ENCODE measurements around the gene SYNE1.
"Not testable (repeated sequence)": the region's sequence is repeated elsewhere in the genome, so short reads cannot be mapped to it uniquely, and the experiment has no call there.

SYNE1 gene

DNA sequence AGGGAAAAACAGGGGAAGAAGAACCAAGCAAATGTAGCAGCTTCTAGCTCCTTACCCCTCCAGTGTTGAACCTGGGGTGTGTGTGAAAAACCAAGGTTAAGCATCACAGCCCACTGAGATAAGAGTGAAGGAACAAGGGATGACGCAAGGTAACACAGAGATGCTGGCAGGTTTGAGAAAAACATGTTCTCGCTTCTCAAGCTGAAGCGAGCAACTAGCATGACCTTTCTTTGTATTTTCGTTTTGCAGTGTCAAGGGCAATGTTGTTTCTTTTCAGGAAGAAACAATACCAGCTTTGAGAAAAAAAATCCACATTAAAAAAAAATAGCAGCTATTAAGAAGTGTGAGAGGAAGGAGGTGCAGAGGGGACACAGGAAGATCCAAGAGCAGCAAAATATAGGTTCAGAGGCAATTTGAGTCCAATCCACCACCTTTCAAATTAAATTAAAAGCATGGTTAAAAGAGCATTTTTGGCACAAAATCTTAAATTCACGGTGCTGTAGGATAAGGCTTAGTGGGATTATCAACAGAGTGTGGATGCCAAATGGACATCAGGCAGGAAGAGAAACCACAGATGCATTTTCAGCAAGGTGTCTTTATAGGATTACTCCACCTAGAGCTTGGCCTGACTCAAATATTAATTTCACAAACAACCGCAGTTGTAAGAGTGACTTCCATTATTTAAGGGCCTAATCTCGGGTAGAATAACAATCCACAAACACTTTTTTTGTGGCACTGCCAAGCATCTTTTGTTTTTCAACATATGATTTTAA is 70.9 kb downstream of the SYNE1 start:
- Mint-ChIP-seq H3K9me3 (no peaks in the 10 kb centered on the region), H3K27ac (no peak overlapping the region), H3K4me3 (no peak overlapping the region), H3K4me1 (no peaks in the 10 kb centered on the region), H3K36me3 (ENCODE audit: low read depth) (no peaks in the 10 kb centered on the region), H3K27me3 (no peaks in the 10 kb centered on the region)
- no peak for DNase-seq
- ATAC-seq = no peak

GRCh38 chr6:152563177-152563576 is 74.0 kb downstream of the SYNE1 start:
- DNase-seq = no peak
- H3K36me3 Mint-ChIP-seq (ENCODE audit: low read depth) = no peaks in the 10 kb centered on the region
- peaks cover 2% of the 10 kb centered on the region for H3K27me3 Mint-ChIP-seq
- H3K4me3 Mint-ChIP-seq = no peak overlapping the region
- H3K9me3 Mint-ChIP-seq = peaks cover 6% of the 10 kb centered on the region
- no peak overlapping the region for H3K27ac Mint-ChIP-seq
- no peaks in the 10 kb centered on the region for H3K4me1 Mint-ChIP-seq
- no peak for ATAC-seq

DNA sequence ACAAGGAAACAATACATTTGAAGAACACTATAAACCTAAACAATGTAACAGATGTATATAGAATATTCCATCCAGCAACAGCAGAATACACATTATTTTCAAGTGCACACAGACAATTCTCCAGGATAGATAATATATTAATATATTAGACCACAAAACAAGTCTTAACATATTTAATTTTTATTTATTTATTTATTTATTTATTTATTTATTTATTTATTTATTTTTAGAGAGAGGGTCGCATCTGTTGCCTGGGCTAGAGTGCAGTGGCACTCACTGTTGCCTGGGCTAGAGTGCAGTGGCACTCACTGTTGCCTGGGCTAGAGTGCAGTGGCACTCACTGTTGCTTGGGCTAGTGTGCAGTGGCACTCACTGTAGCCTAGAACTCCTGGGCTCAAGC is 78.4 kb downstream of the SYNE1 start:
- not testable (repeated sequence) for H3K36me3 Mint-ChIP-seq (ENCODE audit: low read depth); H3K27me3 Mint-ChIP-seq; H3K4me1 Mint-ChIP-seq; ATAC-seq; DNase-seq; H3K27ac Mint-ChIP-seq; H3K4me3 Mint-ChIP-seq
- peaks cover 15% of the 10 kb centered on the region for H3K9me3 Mint-ChIP-seq

DNA sequence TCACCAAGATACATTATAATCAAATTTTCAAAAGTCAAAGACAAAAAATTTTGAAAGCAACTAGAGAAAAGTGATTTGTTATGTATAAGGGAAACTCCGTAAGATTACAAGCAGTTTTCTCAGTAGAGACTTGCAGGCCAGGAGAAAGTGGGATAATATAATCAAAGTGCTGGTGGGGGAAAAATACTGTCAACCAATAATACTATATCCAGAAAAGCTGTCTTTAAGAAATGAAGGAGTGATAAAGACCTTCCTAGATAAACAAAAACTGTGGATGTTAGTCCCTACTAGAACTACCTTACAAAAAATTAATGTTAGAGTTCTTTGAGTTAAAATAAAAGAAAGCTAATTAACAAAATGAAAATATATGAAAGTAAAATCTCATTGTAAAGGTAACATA is 79.7 kb downstream of the SYNE1 start:
- H3K36me3 Mint-ChIP-seq (ENCODE audit: low read depth) = no peaks in the 10 kb centered on the region
- no peak for ATAC-seq
- no peak for DNase-seq
- H3K27ac Mint-ChIP-seq = no peak overlapping the region
- H3K4me3 Mint-ChIP-seq = no peak overlapping the region
- H3K27me3 Mint-ChIP-seq = peaks cover 2% of the 10 kb centered on the region
- no peaks in the 10 kb centered on the region for H3K4me1 Mint-ChIP-seq
- H3K9me3 Mint-ChIP-seq = peaks cover 15% of the 10 kb centered on the region

- Mint-ChIP-seq H3K36me3 (ENCODE audit: low read depth) (no peaks in the 10 kb centered on the region), H3K4me3 (no peak overlapping the region), H3K4me1 (no peaks in the 10 kb centered on the region), H3K27me3 (peaks cover 3% of the 10 kb centered on the region), H3K27ac (no peak overlapping the region), H3K9me3 (peaks cover 15% of the 10 kb centered on the region)
- DNase-seq (no peak), ATAC-seq (no peak)
These were observed 82.3 kb downstream of the SYNE1 start for GRCh38 chr6:152554851-152555250.

DNA sequence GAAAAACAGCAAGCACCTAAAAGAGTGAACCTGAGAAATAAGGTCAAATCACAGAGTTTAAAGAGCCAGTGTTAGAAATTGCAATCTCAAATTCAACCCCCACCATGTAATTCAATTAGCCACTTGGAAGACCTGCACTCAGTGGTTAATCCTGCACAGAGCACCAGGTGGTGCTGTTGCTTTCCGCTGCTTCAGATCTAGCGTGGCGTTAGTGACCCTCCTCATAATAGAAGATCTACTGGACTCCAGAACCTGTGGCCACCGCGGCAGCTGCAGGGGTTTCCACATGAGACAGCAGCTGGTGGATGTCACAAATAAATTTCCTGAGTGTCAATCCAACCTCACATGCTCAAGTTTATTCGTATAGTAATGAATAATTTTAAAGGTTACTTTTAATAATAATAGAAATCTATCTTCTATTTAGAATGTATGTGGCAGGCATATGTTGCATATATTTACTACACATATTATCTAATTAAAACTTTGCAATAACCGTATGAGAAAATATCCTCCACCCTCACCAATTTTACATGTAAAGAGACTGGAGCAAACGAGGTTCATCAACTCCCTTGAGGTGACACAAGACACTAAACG is 84.4 kb downstream of the SYNE1 start:
- no peak overlapping the region for H3K4me3 Mint-ChIP-seq
- H3K36me3 Mint-ChIP-seq (ENCODE audit: low read depth) = no peaks in the 10 kb centered on the region
- no peak overlapping the region for H3K27ac Mint-ChIP-seq
- no peaks in the 10 kb centered on the region for H3K4me1 Mint-ChIP-seq
- peaks cover 10% of the 10 kb centered on the region for H3K9me3 Mint-ChIP-seq
- DNase-seq = peak; percentile 26
- peaks cover 3% of the 10 kb centered on the region for H3K27me3 Mint-ChIP-seq
- ATAC-seq = peak; percentile 52

- no peaks in the 10 kb centered on the region for H3K9me3 Mint-ChIP-seq
These were observed 93.6 kb downstream of the SYNE1 start for GRCh38 chr6:152543519-152543918.

DNA sequence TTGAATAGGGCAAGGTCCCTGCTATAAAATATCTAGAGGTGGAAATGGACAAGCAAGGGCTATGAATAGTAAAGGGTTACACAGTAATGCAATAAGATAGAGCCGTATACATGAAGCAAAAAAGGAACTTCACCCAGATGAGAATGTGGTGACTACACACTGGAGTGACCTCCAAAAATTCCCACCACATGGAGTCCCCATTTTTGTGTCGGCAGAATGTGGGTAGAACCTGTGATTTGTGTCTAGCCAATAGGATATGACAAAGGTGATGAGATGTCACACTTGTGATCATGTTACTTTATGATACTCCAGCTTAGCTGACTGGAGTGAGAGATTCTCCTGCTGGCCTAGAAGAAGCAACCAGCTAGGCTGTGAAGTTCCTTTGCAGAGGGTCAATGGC is 96.8 kb downstream of the SYNE1 start:
- H3K36me3 Mint-ChIP-seq (ENCODE audit: low read depth) = no peaks in the 10 kb centered on the region
- ATAC-seq (no peak), DNase-seq (no peak)
- H3K27me3 Mint-ChIP-seq = peaks cover 5% of the 10 kb centered on the region
- H3K4me1 Mint-ChIP-seq = no peaks in the 10 kb centered on the region
- no peak overlapping the region for H3K27ac Mint-ChIP-seq
- no peaks in the 10 kb centered on the region for H3K9me3 Mint-ChIP-seq
- no peak overlapping the region for H3K4me3 Mint-ChIP-seq

More at GRCh38 chr6:152543519-152543918, 93.6 kb downstream of the SYNE1 start:
- no peak overlapping the region for H3K4me3 Mint-ChIP-seq
- DNase-seq (no peak), ATAC-seq (no peak)
- H3K4me1 Mint-ChIP-seq = peaks cover 1% of the 10 kb centered on the region
- no peaks in the 10 kb centered on the region for H3K36me3 Mint-ChIP-seq (ENCODE audit: low read depth)
- H3K27me3 Mint-ChIP-seq = peaks cover 2% of the 10 kb centered on the region
- no peak overlapping the region for H3K27ac Mint-ChIP-seq

- Mint-ChIP-seq H3K9me3 (peaks cover 4% of the 10 kb centered on the region), H3K4me3 (no peak overlapping the region), H3K4me1 (no peaks in the 10 kb centered on the region), H3K27me3 (peaks cover 4% of the 10 kb centered on the region), H3K36me3 (ENCODE audit: low read depth) (no peaks in the 10 kb centered on the region), H3K27ac (no peak overlapping the region)
- DNase-seq = no peak
- ATAC-seq = no peak
These were observed 102.6 kb downstream of the SYNE1 start for GRCh38 chr6:152534541-152534940.

DNA sequence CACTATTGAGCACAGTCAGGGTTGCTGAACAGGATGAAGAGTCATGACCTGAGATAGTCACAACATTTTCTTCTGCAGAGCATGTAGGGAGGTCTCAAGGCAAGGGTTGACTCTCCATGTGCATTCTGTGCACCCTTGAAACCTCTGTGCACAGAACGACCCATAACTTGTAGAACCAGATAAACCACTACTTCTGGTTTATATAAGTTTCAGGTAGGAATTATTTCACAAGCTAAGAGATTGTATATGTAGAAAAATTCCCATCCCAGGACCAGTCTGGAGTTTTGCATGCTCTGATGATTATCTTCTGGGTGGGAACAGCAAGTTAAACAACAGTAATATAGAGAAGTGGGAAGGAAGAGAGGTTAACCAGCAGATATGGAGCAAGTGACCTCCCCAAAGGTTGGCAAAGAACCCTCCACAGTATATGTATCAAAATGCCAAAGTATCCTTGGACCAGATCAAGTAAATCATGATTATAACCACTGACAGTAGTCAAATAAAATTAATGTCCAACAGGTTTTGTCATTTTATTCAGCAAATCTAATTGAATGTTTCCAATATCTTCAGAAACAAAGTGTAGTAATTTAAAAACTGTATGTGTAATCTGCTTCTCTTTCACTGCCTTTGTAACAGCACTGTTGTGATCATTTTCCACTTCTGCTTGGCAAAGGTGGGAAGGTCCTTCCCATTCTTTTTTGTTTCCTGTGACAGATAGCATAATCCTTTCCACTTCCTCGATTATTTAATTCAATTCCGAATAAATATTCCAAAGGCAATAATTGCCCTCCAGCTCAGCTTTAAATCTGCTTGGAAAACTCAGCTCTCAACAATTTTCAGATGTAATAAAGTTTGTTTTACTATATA is 104.4 kb downstream of the SYNE1 start:
- no peaks in the 10 kb centered on the region for H3K4me1 Mint-ChIP-seq
- H3K36me3 Mint-ChIP-seq (ENCODE audit: low read depth) = no peaks in the 10 kb centered on the region
- H3K27me3 Mint-ChIP-seq = peaks cover 7% of the 10 kb centered on the region
- DNase-seq = no peak
- peaks cover 4% of the 10 kb centered on the region for H3K9me3 Mint-ChIP-seq
- no peak overlapping the region for H3K4me3 Mint-ChIP-seq
- no peak overlapping the region for H3K27ac Mint-ChIP-seq
- no peak for ATAC-seq

GRCh38 chr6:152531659-152532058 is 105.5 kb downstream of the SYNE1 start:
- no peak for ATAC-seq
- Mint-ChIP-seq H3K4me1 (no peaks in the 10 kb centered on the region), H3K27ac (no peak overlapping the region), H3K27me3 (peaks cover 8% of the 10 kb centered on the region), H3K9me3 (peaks cover 4% of the 10 kb centered on the region), H3K4me3 (no peak overlapping the region), H3K36me3 (ENCODE audit: low read depth) (no peaks in the 10 kb centered on the region)
- DNase-seq = no peak

DNA sequence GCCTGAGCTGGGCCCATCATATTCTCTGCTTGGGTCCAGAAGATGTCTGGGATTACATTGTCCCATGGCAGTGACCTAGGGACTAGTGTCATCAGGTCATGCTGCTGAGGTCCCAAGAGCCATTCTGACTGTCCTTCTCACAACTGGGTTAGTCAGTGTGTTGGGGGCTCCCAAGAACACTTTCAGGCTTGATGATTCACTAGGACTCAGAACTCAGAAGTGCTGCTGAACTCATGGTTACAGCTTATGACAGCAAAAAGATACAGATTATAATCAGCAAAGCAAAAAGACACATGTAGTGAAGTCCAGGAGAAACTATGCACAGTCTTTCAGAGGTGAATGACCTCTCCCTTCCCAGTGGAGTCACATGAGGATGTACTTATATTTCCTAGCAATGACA is 107.8 kb downstream of the SYNE1 start:
- H3K4me3 Mint-ChIP-seq = no peak overlapping the region
- DNase-seq (no peak), ATAC-seq (peak; percentile 43)
- no peaks in the 10 kb centered on the region for H3K4me1 Mint-ChIP-seq
- H3K9me3 Mint-ChIP-seq = peaks cover 4% of the 10 kb centered on the region
- H3K27ac Mint-ChIP-seq = no peak overlapping the region
- H3K36me3 Mint-ChIP-seq (ENCODE audit: low read depth) = no peaks in the 10 kb centered on the region
- peaks cover 6% of the 10 kb centered on the region for H3K27me3 Mint-ChIP-seq

DNA sequence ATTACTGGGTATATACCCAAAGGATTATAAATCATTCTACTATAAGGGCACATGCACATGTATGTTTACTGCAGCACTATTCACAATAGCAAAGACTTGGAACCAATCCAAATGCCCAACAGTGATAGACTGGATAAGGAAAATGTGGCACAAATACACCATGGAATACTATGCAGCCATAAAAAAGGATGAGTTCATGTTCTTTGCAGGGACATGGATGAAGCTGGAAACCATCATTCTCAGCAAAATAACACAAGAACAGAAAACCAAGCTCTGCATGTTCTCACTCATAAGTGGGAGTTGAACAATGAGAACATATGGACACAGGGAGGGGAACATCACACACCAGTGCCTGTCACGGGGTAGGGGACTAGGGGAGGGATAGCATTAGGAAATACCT is 123.0 kb downstream of the SYNE1 start:
- not testable (repeated sequence) for DNase-seq; H3K9me3 Mint-ChIP-seq; H3K27ac Mint-ChIP-seq; H3K4me1 Mint-ChIP-seq; H3K4me3 Mint-ChIP-seq; ATAC-seq; H3K27me3 Mint-ChIP-seq; H3K36me3 Mint-ChIP-seq (ENCODE audit: low read depth)

GRCh38 chr6:152509916-152510315 is 127.2 kb downstream of the SYNE1 start:
- Mint-ChIP-seq H3K4me3 (no peak overlapping the region), H3K36me3 (ENCODE audit: low read depth) (no peaks in the 10 kb centered on the region), H3K27ac (no peak overlapping the region), H3K9me3 (peaks cover 3% of the 10 kb centered on the region), H3K4me1 (no peaks in the 10 kb centered on the region), H3K27me3 (peaks cover 5% of the 10 kb centered on the region)
- DNase-seq (no peak), ATAC-seq (no peak)

DNA sequence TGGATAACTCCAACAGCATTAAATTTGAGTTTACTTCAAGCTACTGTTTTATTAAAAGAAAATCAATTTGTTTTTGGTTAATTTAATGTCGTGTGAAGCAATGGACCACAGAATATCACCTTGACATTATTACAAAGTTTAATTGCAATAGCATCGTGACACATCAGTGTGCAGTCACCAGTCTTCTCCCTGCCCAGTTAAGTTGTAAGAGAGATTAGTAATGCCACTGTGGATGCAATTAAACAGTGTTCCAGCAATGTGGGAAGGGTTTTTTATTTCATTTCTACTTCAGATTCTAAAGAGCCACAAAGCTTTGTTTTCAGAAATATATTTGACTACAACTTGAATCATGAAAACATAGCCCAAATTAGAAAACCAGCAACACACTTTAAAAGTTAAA is 128.7 kb downstream of the SYNE1 start:
- no peak overlapping the region for H3K27ac Mint-ChIP-seq
- no peak overlapping the region for H3K4me3 Mint-ChIP-seq
- no peaks in the 10 kb centered on the region for H3K4me1 Mint-ChIP-seq
- DNase-seq (no peak), ATAC-seq (no peak)
- H3K9me3 Mint-ChIP-seq = peaks cover 3% of the 10 kb centered on the region
- no peaks in the 10 kb centered on the region for H3K36me3 Mint-ChIP-seq (ENCODE audit: low read depth)
- H3K27me3 Mint-ChIP-seq = peaks cover 5% of the 10 kb centered on the region
